ENCODE measurements around the gene MCC.

The MCC gene

DNA sequence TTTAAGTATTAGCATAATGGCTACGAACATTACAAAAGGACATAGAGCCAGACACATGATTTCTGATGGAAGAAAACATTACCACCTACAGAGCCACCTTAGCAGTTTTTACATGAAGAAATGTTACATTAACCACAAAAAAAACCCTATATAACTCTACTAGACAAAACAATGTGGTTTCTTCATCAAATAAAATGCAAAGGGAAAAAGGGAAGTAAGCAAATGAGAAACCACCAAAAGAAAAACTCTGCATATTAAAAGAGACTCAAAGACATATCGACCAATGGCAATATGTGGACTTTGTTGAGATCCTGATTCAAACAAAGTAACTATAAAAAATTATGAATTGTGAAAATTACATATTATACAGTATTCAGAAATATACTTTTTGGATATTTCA lies 186.1 kb downstream of the MCC start:
- no peak for DNase-seq

DNA sequence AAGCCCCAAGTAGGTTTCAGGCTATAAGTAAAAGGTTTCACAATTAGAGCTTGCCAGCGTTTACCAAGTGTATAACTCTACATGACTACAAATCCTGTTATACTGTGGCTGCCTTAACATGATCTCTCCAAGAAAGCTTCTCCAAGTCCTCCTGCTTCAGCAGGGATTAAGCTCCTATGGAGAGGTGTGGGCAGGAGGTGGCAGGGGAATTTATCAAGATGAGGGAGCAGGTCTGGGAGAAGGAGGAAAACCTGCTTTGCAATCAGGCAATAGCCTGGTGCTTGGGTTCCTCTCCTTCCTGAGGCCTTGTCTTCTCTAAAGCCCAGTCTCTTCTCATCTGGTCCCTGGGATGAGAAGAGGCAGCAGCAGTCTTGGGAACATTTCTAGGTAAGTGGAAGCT lies 188.7 kb downstream of the MCC start:
- DNase-seq: no peak

DNA sequence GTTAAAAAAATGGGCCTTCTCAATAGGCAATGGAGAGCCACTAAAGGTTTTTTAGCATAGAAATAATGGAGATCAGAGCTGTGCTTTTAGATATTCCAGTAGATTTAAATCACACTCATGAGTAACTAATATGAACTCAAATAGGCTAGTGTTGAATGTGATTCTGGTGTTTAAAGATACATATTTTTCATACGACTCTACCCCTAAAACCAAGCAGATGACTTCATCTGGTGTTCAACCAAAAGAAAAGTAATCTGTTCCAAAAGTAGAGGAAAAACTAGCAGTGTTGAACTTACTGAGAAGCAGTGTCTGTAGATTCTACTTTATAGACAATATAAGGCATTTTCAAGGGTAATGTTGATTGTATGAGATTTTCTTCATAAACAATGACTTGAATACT lies 191.6 kb downstream of the MCC start:
- no peak for DNase-seq

DNA sequence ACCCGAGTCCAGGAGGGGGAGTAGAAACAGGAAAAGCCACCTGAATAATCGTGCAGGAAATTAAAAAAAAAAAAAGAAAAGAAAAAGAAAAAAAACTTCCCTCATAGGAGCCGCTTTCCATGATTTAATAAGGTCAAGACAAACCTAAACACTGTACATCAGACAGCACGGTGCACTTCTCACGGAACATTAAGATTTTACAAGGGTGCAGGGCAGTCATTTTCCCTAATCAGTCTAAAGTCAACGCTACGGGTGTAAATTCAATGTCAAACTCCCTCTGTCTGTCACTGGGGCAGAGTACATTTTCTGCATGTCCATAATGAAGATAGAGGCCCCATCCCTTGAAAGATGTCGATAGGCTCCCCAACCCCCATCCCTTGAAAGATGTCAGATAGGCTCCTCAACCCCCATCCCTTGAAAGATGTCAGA lies 193.1 kb downstream of the MCC start:
- DNase-seq: no peak

DNA sequence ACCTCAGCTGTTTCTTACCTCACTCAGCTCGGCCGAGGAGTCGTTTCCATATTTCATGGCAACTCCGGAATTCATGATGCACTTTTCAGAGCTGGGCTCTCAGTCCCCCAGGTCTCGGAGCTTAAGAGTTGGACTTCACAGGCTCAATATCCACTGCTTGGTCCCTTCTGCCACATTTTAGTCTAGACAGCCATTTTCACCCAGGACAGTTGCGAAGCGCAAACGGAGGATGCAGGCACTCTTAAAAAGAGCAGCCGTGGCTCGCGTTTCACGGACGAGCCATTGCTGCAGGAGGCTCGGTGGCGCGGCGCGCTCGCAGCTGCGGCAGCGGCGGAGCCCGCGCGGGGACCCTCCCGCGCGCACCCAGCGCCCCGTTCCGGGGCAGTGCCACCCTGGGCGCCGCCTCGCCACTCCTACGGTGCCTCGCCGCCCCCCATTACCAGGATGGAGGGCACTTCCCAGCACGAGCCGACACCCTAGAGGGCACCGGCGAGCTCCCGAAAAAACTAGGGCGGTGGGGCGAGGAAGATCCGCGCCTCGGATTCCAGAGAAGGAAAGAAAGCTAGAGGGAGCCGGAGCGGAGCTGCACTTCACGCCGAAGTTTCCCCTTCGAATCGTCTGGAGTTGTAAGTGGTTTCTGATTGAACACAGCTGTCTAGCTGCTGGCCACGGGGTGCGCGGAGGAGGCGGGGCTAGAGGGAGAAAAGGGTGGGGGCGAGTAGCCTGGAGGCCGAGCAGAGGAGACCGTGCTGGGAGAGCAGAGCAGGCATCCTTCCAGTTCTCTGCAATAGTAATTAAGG lies 193.7 kb downstream of the MCC start:
- DNase-seq: peak; percentile 75

DNA sequence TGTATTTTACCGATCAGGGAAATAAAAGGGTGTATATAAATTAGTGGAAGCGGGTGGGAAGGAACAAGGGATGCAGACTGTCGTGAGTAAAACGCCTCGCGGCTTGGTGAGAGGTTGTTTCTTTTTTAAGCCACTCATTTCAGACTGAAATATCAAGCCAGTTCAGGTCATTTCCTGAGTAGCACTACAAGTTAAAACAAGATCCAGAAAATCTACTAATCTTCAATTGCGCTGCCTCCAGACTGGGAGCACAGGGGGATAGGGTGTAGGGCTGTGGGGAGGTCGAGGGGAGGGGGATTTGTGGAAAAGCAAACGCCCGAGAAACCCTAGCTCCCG lies 194.3 kb downstream of the MCC start:
- peak; percentile 15 for DNase-seq

DNA sequence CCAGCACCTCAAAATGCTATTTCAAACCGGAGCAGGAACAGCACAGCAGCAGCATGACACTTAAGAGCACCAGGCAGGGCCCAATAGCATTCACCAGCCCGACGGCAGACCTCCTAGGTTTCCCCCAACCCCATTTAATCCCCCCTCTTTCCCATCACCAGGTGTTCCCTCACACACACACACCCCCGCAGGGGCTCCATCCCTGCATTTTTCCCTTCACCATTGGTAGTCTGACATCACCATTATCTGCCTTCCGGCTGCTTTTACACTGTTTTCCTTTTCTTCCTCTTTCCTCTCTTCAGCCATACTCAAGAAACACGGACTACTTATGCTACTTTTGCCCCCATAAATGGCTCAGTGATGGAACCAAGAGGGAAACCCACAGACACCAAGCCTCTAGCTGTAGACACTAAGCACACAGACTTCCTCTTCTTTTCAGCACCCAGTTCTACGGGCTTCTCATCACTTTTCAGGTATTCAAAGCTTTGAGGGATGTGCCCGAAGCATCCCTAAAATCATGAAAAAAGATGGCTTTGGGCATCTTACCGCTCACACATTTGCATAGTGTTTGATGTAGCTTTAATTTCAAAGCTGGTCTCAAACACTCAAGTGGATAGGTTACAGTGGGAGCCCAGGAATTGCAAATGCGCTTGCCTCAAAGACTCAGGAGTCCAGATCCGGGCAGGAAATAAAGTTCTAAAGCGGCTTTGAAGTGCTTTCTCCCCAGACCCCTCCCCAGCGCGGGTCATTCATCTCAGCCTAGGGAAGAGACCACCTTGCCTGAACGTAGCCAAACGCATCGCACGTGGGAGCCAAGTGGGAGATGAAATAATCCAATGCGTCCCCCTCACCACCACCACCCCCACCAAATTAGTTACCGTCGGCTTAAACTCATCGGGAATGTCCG lies 194.9 kb downstream of the MCC start:
- no peak for DNase-seq

DNA sequence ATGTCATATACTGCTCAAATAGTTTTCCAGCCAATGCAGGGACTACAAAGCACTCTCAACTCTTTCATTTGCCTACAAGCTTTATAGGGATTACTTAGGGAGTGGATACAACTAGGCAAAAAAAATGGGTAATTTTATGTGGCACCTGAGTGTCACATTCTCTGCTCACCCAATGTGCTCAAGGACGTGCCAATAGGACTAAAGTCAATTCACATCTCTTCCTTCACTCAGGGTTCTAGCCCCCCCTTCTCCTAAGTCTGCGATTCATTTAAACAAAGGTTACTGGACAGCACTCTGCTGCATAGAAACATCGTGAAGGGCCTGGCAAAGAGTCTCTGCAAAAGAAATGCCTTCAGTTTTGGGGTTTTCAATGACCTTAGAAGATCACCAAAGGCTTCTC lies 195.8 kb downstream of the MCC start:
- no peak for DNase-seq

DNA sequence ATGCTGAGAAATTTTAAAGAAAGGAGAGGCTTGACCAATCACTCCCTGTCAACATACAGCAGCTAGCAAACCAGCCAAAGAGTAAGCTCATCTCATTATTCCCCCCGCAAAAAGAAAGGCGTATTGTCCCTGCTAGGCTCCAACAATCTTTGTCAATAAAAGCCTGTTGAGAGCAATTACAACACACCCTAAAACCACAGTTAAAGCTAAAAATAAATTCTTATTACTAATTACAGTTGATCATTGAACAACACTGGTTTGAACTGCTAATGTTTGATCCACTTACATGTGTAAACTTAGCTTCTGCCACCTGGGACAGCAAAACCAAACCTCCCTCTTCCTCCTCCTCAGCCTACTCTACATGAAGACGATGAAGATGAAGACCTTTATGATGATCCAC lies 204.7 kb downstream of the MCC start:
- DNase-seq: no peak

DNA sequence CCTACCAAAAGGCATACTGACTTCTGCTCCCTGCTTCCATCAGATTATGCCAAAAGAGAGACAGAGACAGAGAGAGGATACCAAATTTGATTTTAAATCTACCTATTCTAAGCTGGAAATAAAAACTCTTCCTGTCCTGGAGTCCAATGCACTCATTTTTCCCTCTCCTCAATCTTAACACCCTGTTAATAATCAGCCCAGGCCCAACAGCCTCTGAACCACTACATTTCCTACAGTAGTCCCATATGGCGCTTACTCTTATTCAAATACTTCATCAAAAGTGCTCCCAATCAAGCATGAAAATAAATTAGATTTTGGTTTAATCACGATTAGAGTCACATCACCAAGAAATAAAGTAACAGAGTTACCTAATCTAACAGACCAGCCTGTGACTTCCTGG lies 205.8 kb downstream of the MCC start:
- no peak for DNase-seq

DNA sequence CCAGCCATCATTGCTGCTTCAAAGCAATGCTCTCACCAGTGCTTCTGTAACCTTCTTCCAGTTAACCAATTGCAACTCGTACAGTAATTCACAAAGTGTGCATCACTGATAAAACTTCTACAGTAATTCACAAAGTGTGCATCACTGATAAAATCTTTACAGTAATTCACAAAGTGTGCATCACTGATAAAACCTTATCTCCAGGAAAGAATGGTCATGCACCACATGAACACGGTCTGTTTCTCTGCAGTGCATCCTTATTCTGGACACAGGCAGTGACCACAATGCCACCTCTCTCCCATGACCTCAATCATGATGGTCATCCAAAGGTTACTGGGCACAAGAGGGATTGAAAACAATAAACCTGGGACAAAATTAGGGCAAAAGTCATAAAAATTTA lies 207.1 kb downstream of the MCC start:
- DNase-seq: no peak

DNA sequence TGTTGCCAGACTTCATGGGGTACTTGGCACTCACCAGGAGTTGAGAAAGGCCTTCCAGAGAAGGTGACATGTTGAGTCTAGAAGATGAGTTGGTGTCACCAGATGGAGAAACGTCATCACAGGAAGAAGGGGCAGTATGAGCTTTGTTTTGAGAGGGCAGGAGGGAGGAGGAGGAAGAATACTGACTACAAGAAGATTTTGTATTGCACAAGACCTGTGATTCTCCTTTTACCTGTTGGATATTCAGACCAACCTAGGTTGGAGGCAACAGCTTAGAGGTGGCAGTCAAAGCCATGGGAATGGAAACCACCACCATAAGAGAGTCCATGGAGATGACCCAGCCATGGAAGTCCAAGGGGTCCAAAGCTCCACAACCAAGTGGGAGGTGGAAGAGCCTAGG lies 207.7 kb downstream of the MCC start:
- DNase-seq: no peak

DNA sequence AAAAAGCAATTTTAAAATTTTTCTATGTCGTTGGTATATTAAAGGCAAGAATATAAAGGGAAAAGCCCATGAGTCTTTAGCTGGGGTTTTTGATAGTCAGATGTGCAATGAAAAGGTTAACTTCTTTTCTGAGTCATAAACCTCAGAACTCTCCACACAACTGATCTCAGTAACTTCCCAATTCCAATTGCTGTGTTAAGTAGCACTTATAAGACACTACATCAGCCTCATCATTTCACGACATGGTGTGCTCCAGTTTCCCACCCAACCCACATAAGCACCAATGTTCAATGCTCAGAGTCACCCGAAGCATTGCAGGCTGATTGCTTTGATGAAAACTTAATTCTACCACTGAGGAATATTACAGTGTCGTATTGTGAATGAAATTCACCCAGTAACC lies 209.3 kb downstream of the MCC start:
- DNase-seq: no peak

DNA sequence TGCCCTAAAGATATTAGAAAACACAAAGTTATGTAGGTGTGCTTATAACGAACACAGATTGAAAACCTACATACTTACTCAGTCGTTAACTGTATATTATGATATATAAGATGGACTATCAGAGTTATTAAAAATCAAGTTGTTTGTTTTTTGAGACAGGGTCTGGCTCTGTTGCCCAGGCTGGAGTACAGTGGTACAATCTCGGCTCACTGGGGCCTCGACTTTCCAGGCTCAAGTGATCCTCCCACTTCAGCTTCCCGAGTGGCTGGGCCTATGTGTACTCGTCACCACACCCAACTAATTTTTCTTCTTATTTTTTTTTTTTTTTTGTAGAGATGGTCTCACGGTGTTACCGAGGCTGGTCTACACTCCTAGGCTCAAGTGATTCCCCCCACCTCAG lies 211.8 kb downstream of the MCC start:
- DNase-seq: no peak

DNA sequence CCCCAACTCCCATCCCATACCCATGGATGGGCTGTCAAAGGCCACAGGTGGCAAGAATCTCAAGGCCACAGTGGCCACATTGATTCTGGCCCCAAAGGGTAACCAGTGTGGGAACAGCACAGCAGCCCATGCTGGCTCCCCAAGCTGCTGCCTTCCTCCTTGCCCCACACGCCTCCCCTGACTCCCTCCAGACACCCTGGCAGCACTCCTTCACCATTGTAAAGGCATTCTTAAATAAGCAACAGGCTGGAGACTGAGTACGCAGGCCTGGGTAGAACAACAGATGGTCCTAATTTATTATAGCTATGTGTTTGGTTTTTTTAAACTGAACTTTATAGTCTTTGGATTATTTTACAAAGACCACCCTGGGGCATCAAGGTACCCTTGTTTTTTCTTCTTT lies 212.3 kb downstream of the MCC start:
- DNase-seq: no peak

DNA sequence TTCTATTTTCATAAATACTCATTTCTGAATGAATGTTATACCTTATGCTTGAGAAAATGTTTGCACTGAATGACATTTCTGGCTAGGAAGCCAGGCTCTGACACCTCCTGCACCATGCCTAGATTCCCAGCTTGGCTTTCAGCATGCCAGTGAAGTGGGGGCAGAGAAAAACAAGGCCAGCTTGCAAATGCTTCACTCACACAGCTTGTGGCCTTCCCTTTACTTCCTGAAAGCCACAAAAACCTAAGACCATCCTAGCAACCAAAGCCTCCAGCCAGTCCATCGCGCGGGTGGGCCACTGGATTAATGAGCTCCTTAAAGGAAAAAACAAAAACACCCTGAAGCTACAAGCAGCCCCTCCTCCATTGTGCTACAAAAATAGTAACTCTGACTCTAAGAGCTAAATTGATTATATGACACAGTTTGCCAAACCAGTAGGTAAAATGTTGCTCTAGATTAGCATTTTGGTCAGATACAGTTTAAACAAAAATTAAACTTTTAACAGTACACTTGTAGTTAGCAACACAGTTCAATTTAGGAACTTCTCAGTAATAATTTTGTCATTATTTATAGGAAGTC lies 213.3 kb downstream of the MCC start:
- no peak for DNase-seq

DNA sequence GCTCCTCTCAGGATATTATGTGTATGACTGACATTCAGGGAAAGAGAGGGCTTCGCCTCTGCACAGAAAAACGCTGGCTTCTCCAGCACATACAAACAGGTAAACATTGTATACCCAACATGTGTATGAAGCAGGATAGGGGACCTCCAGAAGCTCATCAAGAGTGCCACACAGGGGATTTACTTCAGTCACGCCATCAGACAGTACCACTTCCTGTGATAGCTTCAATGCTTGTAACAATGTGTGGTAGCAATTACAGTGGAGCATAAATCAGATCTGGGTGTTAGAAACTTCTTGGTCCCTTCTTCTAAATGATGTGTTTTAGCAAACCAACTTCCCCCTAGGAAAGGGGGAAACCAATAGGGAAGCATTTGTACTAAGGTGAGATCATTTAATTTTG lies 214.3 kb downstream of the MCC start:
- DNase-seq: no peak

DNA sequence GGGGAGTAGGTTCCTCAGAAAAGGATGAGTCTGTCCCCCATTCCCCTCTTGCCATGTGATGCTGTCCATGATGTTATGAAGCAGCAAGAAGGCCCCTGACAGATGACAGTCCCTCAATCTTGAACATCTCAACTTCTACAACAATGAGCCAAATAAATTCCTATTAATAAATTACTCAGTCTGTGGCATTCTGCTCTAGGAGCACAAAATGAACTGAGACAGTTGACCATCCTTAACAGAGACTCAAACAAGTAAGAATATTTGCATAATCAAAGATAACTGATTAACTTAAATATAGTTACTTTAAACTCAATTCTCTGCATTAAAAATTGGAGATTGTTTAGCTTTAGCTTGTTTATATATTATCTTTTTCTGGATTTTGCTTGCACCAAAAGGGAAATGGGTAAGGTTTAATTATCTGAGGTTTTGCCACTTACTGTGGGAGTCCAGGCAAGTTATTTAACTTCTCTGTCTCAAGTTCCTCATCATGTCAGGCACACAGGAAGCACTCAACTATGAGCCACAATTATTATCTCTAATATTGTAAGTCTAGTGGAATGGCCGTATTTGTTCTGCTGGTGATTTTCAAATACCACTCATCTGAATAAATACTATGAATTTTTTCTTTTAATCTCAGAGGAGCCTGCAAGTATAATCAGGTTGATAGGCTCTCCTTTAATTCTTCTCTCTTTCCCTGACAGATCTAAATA lies 216.4 kb downstream of the MCC start:
- DNase-seq: no peak

DNA sequence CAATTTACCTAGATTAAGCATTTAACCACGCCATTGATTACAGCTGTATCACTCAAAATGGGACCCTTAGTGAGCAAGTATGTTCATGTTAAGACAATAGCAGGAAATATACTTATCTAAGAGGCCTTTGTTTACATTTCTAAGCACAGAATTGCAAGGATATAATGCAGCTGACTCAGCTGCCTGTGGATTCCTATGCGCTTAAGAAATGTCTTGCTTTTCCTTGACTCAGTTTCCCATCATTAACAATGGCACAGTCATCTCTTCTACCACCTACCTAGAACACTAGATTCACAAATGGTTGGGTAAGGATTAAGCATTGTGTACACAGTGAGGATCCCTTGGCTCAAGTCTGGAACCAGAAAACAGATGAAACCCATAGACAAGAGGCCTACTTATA lies 217.2 kb downstream of the MCC start:
- DNase-seq: no peak

DNA sequence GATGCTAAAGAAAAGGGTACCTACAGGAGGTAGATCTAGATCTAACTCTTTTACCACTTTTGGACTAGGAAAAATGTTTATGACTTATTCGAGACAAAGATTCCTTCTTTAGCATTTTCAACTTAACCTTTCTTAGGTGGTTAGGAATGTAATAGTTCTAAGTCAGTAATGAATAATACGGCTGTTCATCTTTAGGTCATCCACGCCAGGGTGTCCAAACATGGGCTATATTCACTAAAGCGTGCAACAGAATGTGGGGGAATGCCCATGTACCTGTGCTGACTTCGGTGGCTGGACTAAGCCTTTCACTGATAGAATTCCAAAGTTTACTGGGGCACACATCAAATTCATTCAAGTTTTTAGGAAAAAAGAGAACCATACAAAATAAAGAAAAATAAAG lies 218.2 kb downstream of the MCC start:
- DNase-seq: no peak

DNA sequence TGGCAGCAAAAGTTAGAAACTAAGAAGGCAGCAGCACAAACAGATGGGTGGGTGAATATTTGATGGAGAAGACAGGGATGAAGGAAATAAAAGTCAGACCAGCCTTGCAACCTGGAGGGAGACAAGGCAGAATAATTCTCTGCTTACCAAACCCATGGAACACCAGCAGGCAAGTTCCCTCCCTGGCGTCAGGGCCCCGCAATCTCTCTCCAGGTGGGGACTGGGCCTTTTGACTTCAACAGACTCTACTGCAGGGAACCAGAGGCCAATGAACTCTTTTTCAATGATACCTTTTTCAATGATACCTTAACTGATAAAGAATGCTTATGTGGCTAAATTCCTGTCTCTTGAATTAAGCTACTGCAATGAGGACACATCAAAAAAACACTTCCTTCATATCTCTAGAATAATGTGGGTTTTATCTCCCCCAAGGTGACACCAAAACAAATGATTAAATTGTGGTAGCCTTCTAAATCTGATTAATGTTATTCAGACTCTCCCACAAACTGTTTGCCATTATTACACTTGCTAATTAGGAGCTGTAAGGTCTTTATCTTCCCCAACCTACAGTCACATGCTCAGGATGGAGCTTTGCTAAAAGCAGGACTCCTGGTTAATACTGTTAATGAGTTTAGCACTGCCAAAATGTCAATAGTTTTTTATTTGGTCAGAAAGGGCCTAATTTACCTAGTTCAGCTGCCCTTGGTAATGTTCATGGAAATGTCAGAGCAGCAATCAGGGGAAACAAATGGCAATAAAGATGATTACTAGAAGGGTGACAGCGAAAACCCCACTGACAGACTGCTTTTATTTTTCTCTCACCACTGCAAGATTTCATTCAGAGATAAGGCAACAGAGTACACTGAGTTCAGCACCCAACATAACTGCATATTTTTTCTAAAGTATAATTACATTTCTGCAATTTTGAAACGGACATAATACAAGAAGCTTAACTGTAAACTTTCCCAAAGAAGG lies 218.9 kb downstream of the MCC start:
- DNase-seq: no peak

DNA sequence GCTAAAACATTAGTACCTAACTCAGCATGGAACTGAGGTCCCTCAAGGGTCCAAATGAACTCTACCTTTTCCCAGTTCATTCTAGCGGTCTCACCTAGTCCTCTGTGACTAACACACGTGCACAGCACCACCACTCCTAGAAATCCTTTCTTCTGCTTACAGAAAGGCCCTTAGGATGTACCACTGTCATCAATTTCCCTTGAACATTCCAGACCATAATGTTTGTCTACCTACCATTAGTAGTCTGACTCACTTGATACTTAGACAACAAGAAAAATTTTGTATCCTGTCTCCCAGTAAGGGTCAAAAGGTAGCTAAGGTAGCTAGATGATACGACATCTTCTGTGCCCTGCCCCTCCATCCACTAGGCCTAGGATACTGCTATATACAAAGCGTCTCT lies 220.0 kb downstream of the MCC start:
- DNase-seq: no peak

All from CD4-positive, alpha-beta T cell treated with Interleukin-10 for 1 hour (primary cell).